ENCODE results near the gene ABHD11. TPM values are rescaled to one million over a fixed set of nuclear protein-coding genes. Genes with fewer than 3 reads are reported as not detected.

Gene ABHD11
- total and polyA plus RNA-seq, 10 donors = 11.4 to 26.0 (median 17.8) TPM

DNA sequence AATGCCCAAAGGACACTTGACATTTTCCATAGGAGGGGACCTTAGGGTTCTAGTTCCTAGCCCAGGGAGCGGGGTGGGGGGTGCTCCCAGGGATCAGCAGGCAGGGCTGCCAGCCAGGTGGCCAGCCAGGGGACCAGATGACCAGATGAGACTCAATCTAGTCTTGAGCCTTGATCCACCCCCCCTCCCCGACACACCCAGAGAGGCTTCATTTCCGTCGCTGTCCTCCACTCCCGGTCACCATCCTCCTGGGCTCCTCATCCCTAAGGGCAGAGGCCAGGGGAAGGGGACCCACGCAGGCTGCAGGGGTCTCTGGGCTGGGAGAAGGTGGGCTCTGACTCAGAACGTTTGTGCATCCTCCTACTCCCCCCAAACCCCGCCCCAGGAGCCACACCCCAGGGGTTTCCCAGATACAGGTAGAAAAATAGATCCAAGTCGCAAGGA lies 20.1 kb downstream of the ABHD11 start:
- 26 to 39% (median 29%) methylated on average over 8 to 9 of the region's 9 CpGs for WGBS, 5 donors
- TF ChIP-seq CTCF (IDR thresholded peaks at IDR 0.05 in 8 of 11, conservative IDR thresholded peaks at IDR 0.05 in 3 of 11) (no peak), POLR2AphosphoS5 (IDR thresholded peaks at IDR 0.05) (no peak), POLR2A (IDR thresholded peaks at IDR 0.05) (no peak)
- H3K27me3 ChIP-seq (replicated peaks in 1 of 7) = peaks cover 0 to 71% (median 8%) of the 10 kb centered on the region in 7 donors
- peak overlapping the region; percentile 68 to 96 (median 76) for H3K4me3 ChIP-seq
- DNase-seq = no peak
- no peaks in the 10 kb centered on the region for H3K9me3 ChIP-seq
- peaks cover 0 to 7% (median 0%) of the 10 kb centered on the region in 6 donors for H3K36me3 ChIP-seq
- H3K4me1 ChIP-seq = peaks cover 12 to 48% (median 27%) of the 10 kb centered on the region in 6 donors
- peak overlapping the region in 3 of 8 donors; percentile 8 to 64 (median 47) for H3K27ac ChIP-seq
- intact Hi-C loops (cut with DNase I; ENCODE audit: low total_unique reads) = no loop called here

DNA sequence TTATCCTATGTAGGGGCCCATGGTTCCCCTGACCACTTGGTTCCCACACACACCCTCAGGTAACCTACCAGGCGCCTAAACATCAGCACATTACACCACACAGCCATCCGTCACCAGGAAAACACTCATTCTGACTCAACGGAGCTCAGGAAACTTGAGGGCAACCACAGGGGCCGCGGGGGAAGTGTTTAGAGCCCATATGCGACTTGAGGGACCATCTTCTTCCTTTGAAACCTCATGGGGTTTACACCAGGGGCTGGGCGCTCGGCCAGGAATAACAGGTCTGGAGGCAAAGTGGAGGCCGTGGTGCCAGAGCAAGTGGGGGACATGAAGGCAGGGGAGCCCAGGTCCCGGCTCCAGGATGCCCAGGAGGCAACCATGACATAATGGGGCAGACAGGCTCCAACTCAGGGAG lies 20.6 kb downstream of the ABHD11 start:
- Histone ChIP-seq H3K4me1 (peaks cover 12 to 48% (median 27%) of the 10 kb centered on the region in 6 donors), H3K4me3 (peak overlapping the region in 3 of 8 donors; percentile 75 to 96 (median 81)), H3K27ac (peak overlapping the region in 3 of 8 donors; percentile 18 to 64 (median 32)), H3K36me3 (peaks cover 0 to 7% (median 0%) of the 10 kb centered on the region in 6 donors), H3K27me3 (replicated peaks in 1 of 7) (peaks cover 0 to 73% (median 8%) of the 10 kb centered on the region in 7 donors), H3K9me3 (no peaks in the 10 kb centered on the region)
- intact Hi-C loops (cut with DNase I; ENCODE audit: low total_unique reads) = no loop called here
- no peak for TF ChIP-seq CTCF (IDR thresholded peaks at IDR 0.05 in 8 of 11, conservative IDR thresholded peaks at IDR 0.05 in 3 of 11)
- TF ChIP-seq POLR2A (IDR thresholded peaks at IDR 0.05) = no peak
- peak in 1 of 3 donors; percentile 53 for TF ChIP-seq POLR2AphosphoS5 (IDR thresholded peaks at IDR 0.05)
- peak; percentile 83 for DNase-seq
- 17 to 30% (median 19%) methylated on average over 10 of the region's 10 CpGs for WGBS, 5 donors

- intact Hi-C loops (cut with DNase I; ENCODE audit: low total_unique reads) = no loop called here
Observed at GRCh38 chr7:73717025-73717807, 21.4 kb downstream of the ABHD11 start.

More at GRCh38 chr7:73717025-73717807, 21.4 kb downstream of the ABHD11 start:
- Histone ChIP-seq H3K4me3 (peak overlapping the region in 1 of 8 donors; percentile 96), H3K4me1 (peaks cover 12 to 48% (median 27%) of the 10 kb centered on the region in 6 donors), H3K27me3 (replicated peaks in 1 of 7) (peaks cover 0 to 73% (median 8%) of the 10 kb centered on the region in 7 donors), H3K9me3 (no peaks in the 10 kb centered on the region), H3K27ac (peak overlapping the region in 2 of 8 donors; percentile 18 to 32), H3K36me3 (peaks cover 0 to 7% (median 0%) of the 10 kb centered on the region in 6 donors)
- DNase-seq = no peak
- WGBS, 5 donors = 62 to 73% (median 67%) methylated on average over 13 of the region's 13 CpGs
- TF ChIP-seq POLR2A (IDR thresholded peaks at IDR 0.05) (no peak), POLR2AphosphoS5 (IDR thresholded peaks at IDR 0.05) (no peak), CTCF (IDR thresholded peaks at IDR 0.05 in 8 of 11, conservative IDR thresholded peaks at IDR 0.05 in 3 of 11) (no peak)
